HepG2 (cell line): ENCODE results near the gene CFAP61. TPM values are rescaled to one million over a fixed set of nuclear protein-coding genes. Genes with fewer than 3 reads are reported as not detected.

Source experiments
- ATAC-seq: fragments of 200-7000 bp; cut with Tn5 transposase; 3 replicates; pipeline ENCODE4 v1.9.1; 2020; ENCODE audit warnings: mild to moderate bottlenecking, moderate library complexity
- BruUV-seq: library from RNA; stranded (reverse); fragments of 400-500 nt; replicated peaks from 2 replicates; lab custom pipeline; 2021; lab: Mats Ljungman, UMichigan
- CTCF ChIA-PET: fragments of 300-600 bp; formaldehyde crosslinking; extraction: SDS; loops from one replicate; lab custom pipeline; 2021; ENCODE audit warnings: low total read pairs, inconsistent platforms, low intra/inter-chr PET ratio; lab: Yijun Ruan, JAX
- POLR2A ChIA-PET: fragments of 350-600 bp; sonication (Branson Sonifier 250); formaldehyde crosslinking; loops from one replicate; lab custom pipeline; 2020; ENCODE audit warnings: antibody characterized with exemption, inconsistent platforms; lab: Yijun Ruan, JAX
- DNase-seq: peaks from one replicate; pipeline ENCODE4 v3.0.0-alpha.2; 2015; ENCODE audit warnings: low spot score
- FAIRE-seq: peaks from 3 replicates; lab custom pipeline; 2011; peaks lifted over from hg19 to GRCh38; lab: Jason Lieb, UNC
- H2AFZ ChIP-seq: one replicate; pipeline ENCODE4 v1.6.1; 2011; ENCODE audit warnings: low read length, inconsistent platforms
- H3K27ac ChIP-seq: fragments of 300-600 bp; 3 replicates; pipeline ENCODE4 v1.8.0; 2011; ENCODE audit warnings: mixed run types, mild to moderate bottlenecking, mixed read lengths, low read length, inconsistent platforms; ENCODE audit not compliant: insufficient read depth; ENCODE audit errors: extremely low read length
- H3K27me3 ChIP-seq, 2 experiments: fragments of 200-600 bp in 1 of 2; 2 replicates in 1 of 2; 3 replicates in 1 of 2; pipeline versions ENCODE4 v1.6.0 to v1.8.0; 2011; ENCODE audit warnings: low read length in 2 of 2, mild to moderate bottlenecking in 2 of 2, moderate library complexity in 2 of 2, inconsistent platforms in 1 of 2; ENCODE audit not compliant: insufficient read depth in 2 of 2, control insufficient read depth in 1 of 2
- H3K36me3 ChIP-seq, 2 experiments: fragments of 200-600 bp in 1 of 2; replicated peaks in 1 of 2; 2 replicates in 1 of 2; 3 replicates in 1 of 2; pipeline versions ENCODE4 v1.5.1 to v1.8.0; 2011; ENCODE audit warnings: low read length in 2 of 2, inconsistent platforms in 1 of 2; ENCODE audit not compliant: insufficient read depth in 2 of 2, control insufficient read depth in 1 of 2
- H3K4me1 ChIP-seq: 2 replicates; pipeline ENCODE4 v1.5.1; 2012; ENCODE audit warnings: low read length, inconsistent platforms; ENCODE audit not compliant: insufficient read depth
- H3K4me2 ChIP-seq: 2 replicates; pipeline ENCODE4 v1.6.0; 2011; ENCODE audit warnings: low read depth, low read length, inconsistent platforms
- H3K4me3 ChIP-seq, 3 experiments: fragments of 200-600 bp in 1 of 3; sonication (generic), shearing (Covaris generic) in 1 of 3; replicated peaks in 1 of 3; 2 replicates each; pipeline ENCODE4 v1.5.1; 2011 to 2016; ENCODE audit warnings: low read length in 3 of 3, inconsistent platforms in 2 of 3, low read depth in 2 of 3, mild to moderate bottlenecking in 2 of 3, control low read depth in 1 of 3, mixed read lengths in 1 of 3; ENCODE audit not compliant: insufficient read depth in 1 of 3
- H3K79me2 ChIP-seq: one replicate; pipeline ENCODE4 v1.6.1; 2011; ENCODE audit warnings: low read length, inconsistent platforms; ENCODE audit not compliant: insufficient read depth
- H3K9ac ChIP-seq: 2 replicates; pipeline ENCODE4 v1.6.0; 2011; ENCODE audit warnings: mild to moderate bottlenecking, low read depth, low read length, inconsistent platforms; ENCODE audit not compliant: insufficient read depth
- H3K9me3 ChIP-seq: 2 replicates; pipeline ENCODE4 v1.5.1; 2012; ENCODE audit warnings: mild to moderate bottlenecking, low read length
- H4K20me1 ChIP-seq: 2 replicates; pipeline ENCODE4 v1.6.0; 2011; ENCODE audit warnings: inconsistent platforms, mild to moderate bottlenecking, low read length, moderate library complexity; ENCODE audit not compliant: insufficient read depth
- CHD2 ChIP-seq: IDR thresholded peaks from 2 replicates; pipeline ENCODE4 v1.6.1; 2011; ENCODE audit warnings: low read depth, low read length, improper control_type of control experiment
- GFI1 ChIP-seq: sonication (generic); formaldehyde crosslinking; IDR thresholded peaks from 2 replicates; pipeline ENCODE4 v1.5.0; 2020; ENCODE audit warnings: missing genetic modification reagents, mild to moderate bottlenecking, borderline replicate concordance
- KAT2B ChIP-seq: fragments of 150-350 bp; IDR thresholded peaks from 2 replicates; pipeline ENCODE4 v1.6.1; 2014; ENCODE audit warnings: low read depth, low read length, borderline replicate concordance
- RBM22 ChIP-seq: fragments of 200-400 bp; formaldehyde crosslinking; optimal IDR thresholded peaks from 2 replicates; pipeline ENCODE3; 2017; ENCODE audit warnings: mild to moderate bottlenecking, low read length, moderate library complexity
- ZBTB7A ChIP-seq: sonication (generic); formaldehyde crosslinking; IDR thresholded peaks from 2 replicates; pipeline ENCODE4 v1.8.0; 2022; ENCODE audit warnings: mild to moderate bottlenecking, missing genetic modification reagents
- ZNF280D ChIP-seq: sonication (generic); formaldehyde crosslinking; IDR thresholded peaks from 2 replicates; pipeline ENCODE4 v1.5.1; 2020; ENCODE audit warnings: mild to moderate bottlenecking, missing genetic modification reagents
- ZNF343 ChIP-seq: sonication (generic); formaldehyde crosslinking; IDR thresholded peaks from 2 replicates; pipeline ENCODE4 v1.4.0; 2020; ENCODE audit warnings: mild to moderate bottlenecking, missing genetic modification reagents
- ZNF362 ChIP-seq: sonication (generic); formaldehyde crosslinking; IDR thresholded peaks from 2 replicates; pipeline ENCODE4 v1.4.0; 2020; ENCODE audit warnings: missing genetic modification reagents, mild to moderate bottlenecking, borderline replicate concordance
- ZNF776 ChIP-seq: sonication (generic); formaldehyde crosslinking; IDR thresholded peaks from 2 replicates; pipeline ENCODE4 v1.4.0; 2020; ENCODE audit warnings: mild to moderate bottlenecking, missing genetic modification reagents
- ZNF878 ChIP-seq: sonication (generic); formaldehyde crosslinking; IDR thresholded peaks from 2 replicates; pipeline ENCODE4 v1.8.1; 2023; ENCODE audit warnings: mild to moderate bottlenecking, missing genetic modification reagents, moderate library complexity
- WGBS: methylation state at CpG from one replicate; pipeline ENCODE4 v1.1.6; 2017; ENCODE audit warnings: low lambda C conversion rate; 5-methylcytosine and 5-hydroxymethylcytosine counted together
- in situ Hi-C: cut with HindIII; loops from 2 replicates; pipeline ENCODE4 v1.10.0; 2017; ENCODE audit warnings: low pct_unique_long_range_greater_than_20kb; ENCODE audit not compliant: extremely low pct_ligation_motif_present
- intact Hi-C: fragments of 100-400 bp; cut with micrococcal nuclease; formaldehyde crosslinking; loops from one replicate; pipeline ENCODE4 v1.10.0; 2022; ENCODE audit not compliant: unreplicated experiment
- polyA plus RNA-seq, 8 experiments: library from polyadenylated mRNA; depleted of rRNA in 3 of 8; stranded (reverse) in 7 of 8; unstranded in 1 of 8; fragments of >200 nt; fragmentation: Illumina TruSeq in 4 of 8; extraction: Trizol in 4 of 8; gene quantifications; 2 replicates each; pipeline versions ENCODE4 v1.2.1 to v1.2.3, GENCODE V29; 2011 to 2016; ENCODE audit warnings: low read depth in 4 of 8, missing spikeins in 1 of 8, mixed read lengths in 1 of 8; ENCODE audit not compliant: insufficient read depth in 1 of 8
- total RNA-seq, 5 experiments: library from RNA; depleted of rRNA; stranded (reverse); fragments of >200 nt; fragmentation: Illumina TruSeq; extraction: Trizol; gene quantifications; 2 replicates each; pipeline ENCODE4 v1.2.3, GENCODE V29; 2016; ENCODE audit warnings: low read depth in 1 of 5
- TF ChIP-seq, protein P1 (sequence below): sonication (generic); formaldehyde crosslinking; IDR thresholded peaks from 2 replicates; pipeline ENCODE4 v1.8.1; 2023; ENCODE audit warnings: missing genetic modification reagents, mild to moderate bottlenecking, borderline replicate concordance

CFAP61 gene
- total and polyA plus RNA-seq, 2 of the 13 experiments (the other 11 are each of a cell fraction or from before 2014, with no cell fraction given): 0.27 TPM; not detected in 1

- in situ Hi-C loops: no loop called here
- Histone ChIP-seq H3K79me2 (no peaks in the 10 kb centered on the region), H3K9ac (no peak overlapping the region), H3K36me3 (no peaks in the 10 kb centered on the region), H3K4me1 (no peaks in the 10 kb centered on the region), H3K27ac (no peak overlapping the region), H3K4me2 (no peak overlapping the region), H2AFZ (no peak overlapping the region), H3K4me3 (no peak overlapping the region), H3K27me3 (peaks cover 2 to 27% of the 10 kb centered on the region in 2 experiments; a peak in 4 of 5 replicates), H4K20me1 (no peaks in the 10 kb centered on the region), H3K9me3 (no peaks in the 10 kb centered on the region)
- intact Hi-C loops: no loop called here
- TF ChIP-seq CHD2 (no peak), RBM22 (no peak), GFI1 (CRISPR knock-in tag) (no peak), ZNF343 (CRISPR knock-in tag) (no peak), ZNF776 (CRISPR knock-in tag) (no peak), ZNF280D (CRISPR knock-in tag) (no peak), ZBTB7A (no peak), ZNF362 (no peak), KAT2B (no peak), ZNF878 (no peak)
- TF ChIP-seq, protein P1, sequence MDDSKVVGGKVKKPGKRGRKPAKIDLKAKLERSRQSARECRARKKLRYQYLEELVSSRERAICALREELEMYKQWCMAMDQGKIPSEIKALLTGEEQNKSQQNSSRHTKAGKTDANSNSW (CRISPR knock-in tag): no peak
- ATAC-seq: no peak
- no TSS peak for BruUV-seq
- no peak for FAIRE-seq
- ChIA-PET CTCF (no interaction called here), POLR2A (no interaction called here)
- 45% methylated on average over 11 of the region's 11 CpGs for WGBS
- DNase-seq: no peak
Observed at GRCh38 chr20:20096421-20096820, 44.1 kb downstream of the CFAP61 start.
